Measurements from ENCODE around the gene TBC1D10B.
A peak's percentile ranks its signal among the peaks of the same experiment; 100 is the strongest.

The TBC1D10B gene

GRCh38 chr16:30401768-30402425 is 31.6 kb upstream of the TBC1D10B start:
- H3K27ac ChIP-seq, result no peak overlapping the region
- no peak for TF ChIP-seq CTCF (IDR thresholded peaks at IDR 0.05)

DNA sequence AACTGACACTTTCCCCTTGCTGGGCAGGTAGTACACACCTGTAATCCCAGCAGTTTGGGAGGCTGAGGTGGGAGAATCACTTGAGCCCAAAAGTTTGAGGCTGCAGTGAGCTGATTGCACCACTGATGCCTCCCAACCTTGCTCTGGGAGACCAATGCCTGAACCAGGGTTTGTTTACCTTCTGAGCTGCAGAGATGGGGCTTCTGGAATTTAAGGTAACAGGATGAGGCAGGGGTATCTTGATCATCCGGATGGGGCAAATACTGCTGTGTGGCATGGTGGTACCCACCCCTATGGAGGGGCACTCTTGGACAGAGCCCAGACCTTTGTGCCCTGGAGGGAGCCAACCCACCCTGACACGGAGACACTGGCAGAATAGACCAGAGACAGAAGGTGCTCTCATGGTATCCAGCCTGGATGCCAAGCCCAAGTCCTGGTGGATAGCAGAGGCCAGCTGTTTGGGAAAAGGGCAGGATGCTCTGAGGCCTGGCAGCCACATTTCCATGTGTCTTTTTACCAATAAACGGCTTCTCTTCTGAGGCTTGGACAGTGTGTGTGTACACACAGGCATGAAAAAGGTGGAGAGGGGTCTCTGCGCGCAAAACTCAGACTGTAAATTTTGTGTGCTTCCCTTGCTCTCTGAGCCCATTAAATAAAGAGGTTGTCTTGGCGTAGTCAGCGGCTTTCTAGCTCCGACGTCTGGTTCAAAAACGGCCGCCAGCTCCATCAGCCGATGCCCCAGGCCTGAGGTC is 29.3 kb upstream of the TBC1D10B start:
- no peak for TF ChIP-seq CTCF (IDR thresholded peaks at IDR 0.05)
- H3K79me2 ChIP-seq, result no peaks in the 10 kb centered on the region
- no peak overlapping the region for H3K9ac ChIP-seq
- no peaks in the 10 kb centered on the region for H3K9me3 ChIP-seq (ENCODE audit: control insufficient read depth, low read length)
- peak overlapping the region; percentile 69 for H3K4me3 ChIP-seq (ENCODE audit: low read depth, low read length)
- H3K4me1 ChIP-seq, result peaks cover 15% of the 10 kb centered on the region
- peak overlapping the region; percentile 84 for H2AFZ ChIP-seq
- H3K27me3 ChIP-seq (ENCODE audit: control insufficient read depth, insufficient read depth, low read length), result no peaks in the 10 kb centered on the region
- no peaks in the 10 kb centered on the region for H3K36me3 ChIP-seq (ENCODE audit: control insufficient read depth, insufficient read depth, low read length)
- H3K27ac ChIP-seq, result peak overlapping the region; percentile 67
- peak overlapping the region; percentile 67 for H3K4me2 ChIP-seq (ENCODE audit: low read length)

More at GRCh38 chr16:30401768-30402425, 31.6 kb upstream of the TBC1D10B start:
- H3K4me3 ChIP-seq (ENCODE audit: low read depth, low read length), result no peak overlapping the region
- H3K4me1 ChIP-seq, result peaks cover 11% of the 10 kb centered on the region
- H3K36me3 ChIP-seq (ENCODE audit: control insufficient read depth, insufficient read depth, low read length), result no peaks in the 10 kb centered on the region
- no peak overlapping the region for H3K9ac ChIP-seq
- no peaks in the 10 kb centered on the region for H3K9me3 ChIP-seq (ENCODE audit: control insufficient read depth, low read length)
- H3K4me2 ChIP-seq (ENCODE audit: low read length), result no peak overlapping the region
- no peak overlapping the region for H2AFZ ChIP-seq
- H3K79me2 ChIP-seq, result no peaks in the 10 kb centered on the region
- no peaks in the 10 kb centered on the region for H3K27me3 ChIP-seq (ENCODE audit: control insufficient read depth, insufficient read depth, low read length)

DNA sequence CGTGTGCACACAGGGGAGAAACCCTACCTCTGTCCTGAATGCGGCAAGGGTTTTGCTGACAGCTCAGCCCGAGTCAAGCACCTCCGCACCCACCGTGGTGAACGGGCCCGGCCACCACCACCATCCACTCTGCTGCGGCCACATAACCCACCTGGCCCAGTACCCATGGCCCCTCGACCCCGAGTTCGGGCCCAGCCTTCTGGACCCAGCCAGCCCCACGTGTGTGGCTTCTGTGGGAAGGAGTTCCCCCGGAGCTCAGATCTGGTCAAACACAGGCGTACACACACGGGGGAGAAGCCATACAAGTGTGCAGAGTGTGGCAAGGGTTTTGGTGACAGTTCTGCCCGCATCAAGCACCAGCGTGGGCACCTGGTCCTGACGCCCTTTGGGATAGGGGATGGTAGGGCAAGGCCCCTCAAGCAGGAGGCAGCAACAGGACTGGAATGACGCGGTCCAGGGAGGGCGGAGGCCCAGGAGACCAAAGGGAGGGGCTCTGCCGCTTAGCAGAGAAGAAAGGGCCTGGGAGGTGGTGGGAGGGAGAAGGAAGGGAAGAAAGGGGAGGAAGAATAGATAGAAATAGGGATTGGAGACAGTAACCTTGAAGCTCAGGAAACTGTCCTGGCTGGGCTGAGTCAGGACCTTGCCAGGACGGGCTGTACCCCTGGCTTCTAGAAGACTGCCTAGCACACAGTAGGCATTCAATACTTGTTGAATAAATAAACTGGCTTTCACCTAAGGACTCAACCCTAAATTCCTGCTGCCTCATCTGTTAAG is 28.6 kb upstream of the TBC1D10B start:
- Histone ChIP-seq H3K9me3 (ENCODE audit: control insufficient read depth, low read length) (no peaks in the 10 kb centered on the region), H3K27ac (no peak overlapping the region), H3K4me3 (ENCODE audit: low read depth, low read length) (no peak overlapping the region), H3K79me2 (no peaks in the 10 kb centered on the region), H2AFZ (no peak overlapping the region), H3K4me1 (peaks cover 18% of the 10 kb centered on the region), H3K27me3 (ENCODE audit: control insufficient read depth, insufficient read depth, low read length) (no peaks in the 10 kb centered on the region), H3K9ac (no peak overlapping the region), H3K4me2 (ENCODE audit: low read length) (no peak overlapping the region), H3K36me3 (ENCODE audit: control insufficient read depth, insufficient read depth, low read length) (no peaks in the 10 kb centered on the region)
- TF ChIP-seq CTCF (IDR thresholded peaks at IDR 0.05), result no peak

GRCh38 chr16:30397776-30398660 is 27.7 kb upstream of the TBC1D10B start:
- no peaks in the 10 kb centered on the region for H3K79me2 ChIP-seq

More at GRCh38 chr16:30397776-30398660, 27.7 kb upstream of the TBC1D10B start:
- Histone ChIP-seq H2AFZ (no peak overlapping the region), H3K4me2 (ENCODE audit: low read length) (no peak overlapping the region), H3K4me1 (peaks cover 18% of the 10 kb centered on the region), H3K27ac (no peak overlapping the region), H3K9me3 (ENCODE audit: control insufficient read depth, low read length) (no peaks in the 10 kb centered on the region), H3K27me3 (ENCODE audit: control insufficient read depth, insufficient read depth, low read length) (no peaks in the 10 kb centered on the region), H3K36me3 (ENCODE audit: control insufficient read depth, insufficient read depth, low read length) (no peaks in the 10 kb centered on the region), H3K9ac (no peak overlapping the region), H3K4me3 (ENCODE audit: low read depth, low read length) (no peak overlapping the region)
- TF ChIP-seq CTCF (IDR thresholded peaks at IDR 0.05), result no peak

Measured in parathyroid adenoma (tissue), 2 donors.